H1 (cell line): ENCODE results near the gene SLFNL1.

ENCODE experiments used
- CEBPB ChIP-seq: IDR thresholded peaks from 2 replicates; pipeline ENCODE4 v1.6.1; 2012; ENCODE audit warnings: low read depth, low read length
- CHD2 ChIP-seq: IDR thresholded peaks from 2 replicates; pipeline ENCODE4 v1.6.1; 2012; ENCODE audit warnings: low read length, improper control_type of control experiment
- EP300 ChIP-seq, 2 experiments: IDR thresholded peaks; 1 replicate in 1 of 2; 2 replicates in 1 of 2; pipeline ENCODE4 v1.6.1; 2011 to 2012; ENCODE audit warnings: low read depth in 2 of 2, low read length in 2 of 2, mild to moderate bottlenecking in 2 of 2, borderline replicate concordance in 1 of 2, inconsistent platforms in 1 of 2, moderate library complexity in 1 of 2
- POLR2A ChIP-seq, 2 experiments: IDR thresholded peaks; 1 replicate in 1 of 2; 2 replicates in 1 of 2; pipeline ENCODE4 v1.6.1; 2011; ENCODE audit warnings: low read depth in 2 of 2, low read length in 2 of 2, mild to moderate bottlenecking in 2 of 2; ENCODE audit errors: control extremely low read depth in 1 of 2
- SP4 ChIP-seq: IDR thresholded peaks from 2 replicates; pipeline ENCODE4 v1.6.1; 2012; ENCODE audit warnings: low read length, inconsistent platforms

- TF ChIP-seq SP4 (no peak), CEBPB (no peak), CHD2 (no peak), POLR2A (IDR thresholded peaks at IDR 0.05; ENCODE audit: control extremely low read depth in 1 of 2, low read depth in 2 of 2, low read length in 2 of 2) (no peak), EP300 (IDR thresholded peaks at IDR 0.05; ENCODE audit: borderline replicate concordance in 1 of 2, low read depth in 2 of 2, low read length in 2 of 2) (no peak)
Observed at GRCh38 chr1:40988280-40988679, 33.2 kb downstream of the SLFNL1 start.
